CD14-positive monocyte (primary cell): ENCODE results near the gene CSF1R. TPM values are rescaled to one million over a fixed set of nuclear protein-coding genes. Genes with fewer than 3 reads are reported as not detected.
A peak's percentile ranks its signal among the peaks of the same experiment; 100 is the strongest.

Experiments used
- DNase-seq, 3 donors: peaks; one replicate each; pipeline ENCODE4 v3.0.0-alpha.2; 2011 to 2022
- H2AFZ ChIP-seq: 2 replicates; pipeline ENCODE4 v1.6.0; 2012; ENCODE audit warnings: mild to moderate bottlenecking, low read depth, low read length, inconsistent platforms; ENCODE audit not compliant: insufficient read depth, poor library complexity, severe bottlenecking
- H3K27ac ChIP-seq, 2 donors: 1 replicate in 1 of 2; 2 replicates in 1 of 2; pipeline ENCODE4 v1.5.1; 2012 to 2013; ENCODE audit warnings: low read length in 2 of 2, control low read depth in 1 of 2, inconsistent platforms in 1 of 2, low read depth in 1 of 2, mild to moderate bottlenecking in 1 of 2
- H3K27me3 ChIP-seq, 2 donors: one replicate each; pipeline versions ENCODE4 v1.6.0 to v1.6.1; 2011 to 2013; ENCODE audit warnings: low read length in 2 of 2; ENCODE audit not compliant: control insufficient read depth in 2 of 2, insufficient read depth in 2 of 2
- H3K36me3 ChIP-seq, 2 donors: replicated peaks in 1 of 2; 1 replicate in 1 of 2; 2 replicates in 1 of 2; pipeline versions ENCODE4 v1.5.1 to v1.6.1; 2012 to 2013; ENCODE audit warnings: low read length in 2 of 2, control low read depth in 1 of 2, inconsistent platforms in 1 of 2, mild to moderate bottlenecking in 1 of 2; ENCODE audit not compliant: insufficient read depth in 2 of 2, control insufficient read depth in 1 of 2
- H3K4me1 ChIP-seq, 2 donors: 1 replicate in 1 of 2; 2 replicates in 1 of 2; pipeline versions ENCODE4 v1.5.1 to v1.6.1; 2012 to 2013; ENCODE audit warnings: low read length in 2 of 2, control low read depth in 1 of 2, inconsistent platforms in 1 of 2, mild to moderate bottlenecking in 1 of 2, moderate library complexity in 1 of 2; ENCODE audit not compliant: insufficient read depth in 2 of 2, control insufficient read depth in 1 of 2
- H3K4me2 ChIP-seq: replicated peaks from 2 replicates; pipeline ENCODE3; 2012; ENCODE audit warnings: low read length, moderate library complexity, mild to moderate bottlenecking; ENCODE audit not compliant: poor library complexity, severe bottlenecking; ENCODE audit errors: extremely low read depth
- H3K4me3 ChIP-seq, 3 experiments: fragments of 200-600 bp in 1 of 3; sonication (generic) in 1 of 3; replicated peaks in 1 of 3; 1 replicate in 2 of 3; 2 replicates in 1 of 3; pipeline ENCODE4 v1.5.1; 2011 to 2013; ENCODE audit warnings: low read length in 3 of 3, mild to moderate bottlenecking in 3 of 3, control low read depth in 2 of 3, low read depth in 2 of 3, inconsistent platforms in 1 of 3, moderate library complexity in 1 of 3
- H3K79me2 ChIP-seq: 2 replicates; pipeline ENCODE4 v1.6.0; 2012; ENCODE audit warnings: mild to moderate bottlenecking, control low read depth, inconsistent platforms, low read length, moderate library complexity; ENCODE audit not compliant: insufficient read depth
- H3K9ac ChIP-seq: 2 replicates; pipeline ENCODE4 v1.6.0; 2017; ENCODE audit warnings: low read length, mild to moderate bottlenecking; ENCODE audit not compliant: insufficient read depth, poor library complexity, severe bottlenecking
- H3K9me3 ChIP-seq, 2 donors: replicated peaks in 1 of 2; 1 replicate in 1 of 2; 2 replicates in 1 of 2; pipeline versions ENCODE4 v1.5.1 to v1.6.1; 2012 to 2013; ENCODE audit warnings: low read length in 2 of 2, control low read depth in 1 of 2; ENCODE audit not compliant: control insufficient read depth in 1 of 2, insufficient read depth in 1 of 2
- H4K20me1 ChIP-seq: 2 replicates; pipeline ENCODE4 v1.6.0; 2012; ENCODE audit warnings: mild to moderate bottlenecking, low read length, control low read depth, moderate library complexity; ENCODE audit not compliant: insufficient read depth
- H3K27ac Mint-ChIP-seq, 7 donors: one replicate each; pipeline ENCODE4 v1.8.0; 2020; ENCODE audit warnings: mild to moderate bottlenecking in 7 of 7, mixed read lengths in 7 of 7, moderate library complexity in 6 of 7, inconsistent platforms in 2 of 7
- H3K27me3 Mint-ChIP-seq, 3 donors: one replicate each; pipeline ENCODE4 v1.8.0; 2021 to 2022; ENCODE audit warnings: low read depth in 3 of 3, mild to moderate bottlenecking in 3 of 3, mixed read lengths in 3 of 3, moderate library complexity in 3 of 3, inconsistent platforms in 1 of 3
- H3K36me3 Mint-ChIP-seq, 2 donors: one replicate each; pipeline ENCODE4 v1.8.0; 2020; ENCODE audit warnings: mixed read lengths in 2 of 2, inconsistent platforms in 1 of 2, mild to moderate bottlenecking in 1 of 2
- H3K4me1 Mint-ChIP-seq: one replicate; pipeline ENCODE4 v1.8.0; 2020; ENCODE audit warnings: mild to moderate bottlenecking, mixed read lengths
- H3K4me3 Mint-ChIP-seq, 2 donors: one replicate each; pipeline ENCODE4 v1.8.0; 2020; ENCODE audit warnings: mild to moderate bottlenecking in 2 of 2, mixed read lengths in 2 of 2, moderate library complexity in 1 of 2
- H3K9me3 Mint-ChIP-seq, 7 donors: one replicate each; pipeline ENCODE4 v1.8.0; 2020 to 2022; ENCODE audit warnings: mixed read lengths in 7 of 7, mild to moderate bottlenecking in 6 of 7, moderate library complexity in 6 of 7, inconsistent platforms in 2 of 7
- CTCF ChIP-seq: fragments of 200-600 bp; IDR thresholded peaks from one replicate; pipeline ENCODE4 v1.8.0; 2022; ENCODE audit warnings: antibody characterized with exemption, mild to moderate bottlenecking
- WGBS: methylation state at CpG from one replicate; pipeline ENCODE4 v1.1.5; 2013; ENCODE audit warnings: missing lambda C conversion rate; ENCODE audit not compliant: insufficient coverage; 5-methylcytosine and 5-hydroxymethylcytosine counted together
- intact Hi-C, 2 donors: fragments of 100-400 bp; cut with micrococcal nuclease; formaldehyde crosslinking; loops; one replicate each; pipeline versions ENCODE4 v1.15.0 to v1.15.1; 2023
- polyA plus RNA-seq, 3 donors: library from polyadenylated mRNA; depleted of rRNA in 1 of 3; unstranded in 2 of 3; stranded (reverse) in 1 of 3; fragments of 300-500 nt in 2 of 3; fragments of >200 nt in 1 of 3; fragmentation: Illumina TruSeq in 2 of 3; gene quantifications; 1 replicate in 2 of 3; 2 replicates in 1 of 3; pipeline ENCODE4 v1.2.3, GENCODE V29; 2012 to 2021

Gene CSF1R
- polyA plus RNA-seq, 3 donors, result 180 to 332 (median 242) TPM

- peaks cover 0 to 2% (median 0%) of the 10 kb centered on the region in 3 donors for H3K27me3 Mint-ChIP-seq
- peak overlapping the region; percentile 10 for H3K9ac ChIP-seq
- peak overlapping the region; percentile 74 to 94 (median 81) for H3K27ac Mint-ChIP-seq
- peaks cover 73 to 80% of the 10 kb centered on the region in 2 donors for H3K36me3 Mint-ChIP-seq
- H3K4me1 Mint-ChIP-seq, result peaks cover 77% of the 10 kb centered on the region
- no peak overlapping the region for H3K4me3 ChIP-seq
- H3K4me2 ChIP-seq, result no peak overlapping the region
- no peak overlapping the region for H3K4me3 Mint-ChIP-seq
- WGBS, result no CpG with 5 or more reads among the region's 7 CpGs
- H3K27me3 ChIP-seq, result no peaks in the 10 kb centered on the region
- H3K4me1 ChIP-seq, result peaks cover 81 to 83% of the 10 kb centered on the region in 2 donors
- H3K9me3 ChIP-seq, result no peaks in the 10 kb centered on the region
- peaks cover 58% of the 10 kb centered on the region for H3K79me2 ChIP-seq
- no peak overlapping the region for H2AFZ ChIP-seq
- H3K27ac ChIP-seq, result peak overlapping the region; percentile 52 to 80
- no peak for TF ChIP-seq CTCF
- intact Hi-C loops, result loop anchor here in 1 of 2 donors (10.0 kb wide), 1 partner anchor 700 kb away; no protein-coding TSS in a partner anchor
- peaks cover 0 to 3% (median 0%) of the 10 kb centered on the region in 7 donors for H3K9me3 Mint-ChIP-seq
- H4K20me1 ChIP-seq, result peaks cover 99% of the 10 kb centered on the region
- H3K36me3 ChIP-seq, result peaks cover 98 to 99% of the 10 kb centered on the region in 2 donors
- no peak for DNase-seq
Measured at GRCh38 chr5:150064681-150065220, 21.6 kb downstream of the CSF1R start.

- H3K27me3 Mint-ChIP-seq, result peaks cover 0 to 2% (median 0%) of the 10 kb centered on the region in 3 donors
- intact Hi-C loops, result loop anchor here in 1 of 2 donors (10.0 kb wide), 1 partner anchor 701 kb away; no protein-coding TSS in a partner anchor
- H3K27me3 ChIP-seq, result no peaks in the 10 kb centered on the region
- no peak overlapping the region for H3K4me2 ChIP-seq
- no peak overlapping the region for H3K4me3 Mint-ChIP-seq
- peaks cover 95% of the 10 kb centered on the region in 2 donors for H3K36me3 ChIP-seq
- no peak for DNase-seq
- H2AFZ ChIP-seq, result no peak overlapping the region
- H3K4me1 Mint-ChIP-seq, result peaks cover 81% of the 10 kb centered on the region
- H3K27ac Mint-ChIP-seq, result peak overlapping the region in 6 of 7 donors; percentile 8 to 74 (median 63)
- peaks cover 53% of the 10 kb centered on the region for H3K79me2 ChIP-seq
- H3K9me3 Mint-ChIP-seq, result peaks cover 0 to 3% (median 0%) of the 10 kb centered on the region in 7 donors
- no peak overlapping the region for H3K4me3 ChIP-seq
- no peaks in the 10 kb centered on the region for H3K9me3 ChIP-seq
- H3K9ac ChIP-seq, result no peak overlapping the region
- H3K27ac ChIP-seq, result peak overlapping the region in 1 of 2 donors; percentile 80
- peaks cover 98% of the 10 kb centered on the region for H4K20me1 ChIP-seq
- peaks cover 79 to 83% of the 10 kb centered on the region in 2 donors for H3K36me3 Mint-ChIP-seq
- 84% methylated on average over 3 of the region's 5 CpGs for WGBS
- no peak for TF ChIP-seq CTCF
- peaks cover 84 to 85% of the 10 kb centered on the region in 2 donors for H3K4me1 ChIP-seq
Measured at GRCh38 chr5:150063638-150064037, 22.7 kb downstream of the CSF1R start.
